Measurements from ENCODE around the gene RAB9B.

Gene RAB9B

GRCh38 chrX:103811858-103812257, 20.2 kb downstream of the RAB9B start:
- DNase-seq (ENCODE audit: insufficient read length, low spot score): no peak
- TF ChIP-seq CTCF (IDR thresholded peaks at IDR 0.05; ENCODE audit: insufficient read depth, missing control alignments): no peak
- FAIRE-seq: no peak

GRCh38 chrX:103806862-103807474, 25.1 kb downstream of the RAB9B start:
- FAIRE-seq (no peak), DNase-seq (ENCODE audit: insufficient read length, low spot score) (no peak)
- no peak for TF ChIP-seq CTCF (IDR thresholded peaks at IDR 0.05; ENCODE audit: insufficient read depth, missing control alignments)

DNA sequence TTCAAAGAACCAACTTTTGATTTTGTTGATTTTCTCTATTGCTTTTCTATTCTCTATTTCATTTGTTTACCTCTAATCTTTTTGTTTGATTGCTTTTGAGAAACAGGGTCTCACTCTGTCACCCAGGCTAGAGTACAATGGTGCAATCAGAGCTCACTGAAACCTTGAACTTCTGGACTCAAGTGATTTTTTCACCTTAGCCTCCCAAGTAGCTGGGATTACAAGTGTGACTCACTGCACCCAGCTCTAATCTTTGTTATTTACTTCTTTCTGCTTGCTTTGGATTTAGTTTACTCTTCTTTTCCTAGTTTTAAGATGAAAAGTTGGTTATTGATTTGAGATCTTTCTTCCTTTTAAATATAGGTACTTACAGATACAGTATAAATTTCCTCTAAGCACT, 26.2 kb downstream of the RAB9B start:
- TF ChIP-seq CTCF (IDR thresholded peaks at IDR 0.05; ENCODE audit: insufficient read depth, missing control alignments): no peak
- FAIRE-seq (no peak), DNase-seq (ENCODE audit: insufficient read length, low spot score) (no peak)

- TF ChIP-seq CTCF (IDR thresholded peaks at IDR 0.05; ENCODE audit: insufficient read depth, missing control alignments): no peak
- FAIRE-seq (no peak), DNase-seq (ENCODE audit: insufficient read length, low spot score) (no peak)
These were observed 31.7 kb downstream of the RAB9B start for GRCh38 chrX:103800318-103800717.

DNA sequence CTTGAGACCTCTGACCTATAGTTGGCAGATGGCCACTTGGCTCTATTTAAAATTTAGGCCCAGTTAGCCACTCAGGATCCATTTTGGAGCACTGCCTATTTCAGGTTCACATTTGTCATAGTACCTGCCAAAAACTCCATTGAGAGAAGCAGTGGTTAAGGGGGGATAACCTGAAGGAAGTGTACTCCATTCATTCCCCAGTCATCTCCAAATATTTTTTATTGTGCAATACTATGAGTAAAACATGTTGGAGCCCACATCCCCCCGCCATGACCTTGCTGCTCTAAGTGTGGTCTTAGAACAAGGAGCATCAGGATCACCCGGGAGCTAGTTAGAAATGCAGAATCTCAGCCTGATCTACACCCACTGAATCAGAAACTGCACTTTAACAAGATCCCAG, 34.4 kb downstream of the RAB9B start:
- DNase-seq (ENCODE audit: insufficient read length, low spot score): no peak
- TF ChIP-seq CTCF (IDR thresholded peaks at IDR 0.05; ENCODE audit: insufficient read depth, missing control alignments): no peak
- no peak for FAIRE-seq

GRCh38 chrX:103794119-103794518, 37.9 kb downstream of the RAB9B start:
- TF ChIP-seq CTCF (IDR thresholded peaks at IDR 0.05; ENCODE audit: insufficient read depth, missing control alignments): no peak
- DNase-seq (ENCODE audit: insufficient read length, low spot score) (no peak), FAIRE-seq (no peak)

GRCh38 chrX:103793545-103793940, 38.5 kb downstream of the RAB9B start:
- TF ChIP-seq CTCF (IDR thresholded peaks at IDR 0.05; ENCODE audit: insufficient read depth, missing control alignments): no peak
- FAIRE-seq (no peak), DNase-seq (ENCODE audit: insufficient read length, low spot score) (no peak)
